Stomach smooth muscle (tissue), 2 donors: ENCODE data around the gene TXNRD1.
"Not testable (repeated sequence)": the region's sequence is repeated elsewhere in the genome, so short reads cannot be mapped to it uniquely, and the experiment has no call there.

Source experiments
- H3K27ac ChIP-seq: one replicate; pipeline ENCODE4 v1.7.0; 2013; ENCODE audit warnings: mild to moderate bottlenecking, low read length, inconsistent platforms
- H3K27me3 ChIP-seq, 2 donors: one replicate each; pipeline ENCODE4 v1.7.0; 2013; ENCODE audit warnings: low read length in 2 of 2; ENCODE audit not compliant: insufficient read depth in 2 of 2, control insufficient read depth in 1 of 2
- H3K36me3 ChIP-seq, 2 donors: one replicate each; pipeline ENCODE4 v1.7.0; 2013; ENCODE audit warnings: low read length in 2 of 2; ENCODE audit not compliant: control insufficient read depth in 2 of 2, insufficient read depth in 2 of 2
- H3K4me1 ChIP-seq: one replicate; pipeline ENCODE4 v1.7.0; 2013; ENCODE audit warnings: low read length; ENCODE audit not compliant: control insufficient read depth, insufficient read depth
- H3K4me3 ChIP-seq, 2 donors: one replicate each; pipeline ENCODE4 v1.7.0; 2013; ENCODE audit warnings: low read length in 2 of 2
- H3K9ac ChIP-seq, 2 donors: one replicate each; pipeline ENCODE4 v1.7.0; 2013; ENCODE audit warnings: low read length in 2 of 2, mild to moderate bottlenecking in 1 of 2
- H3K9me3 ChIP-seq, 2 donors: one replicate each; pipeline ENCODE4 v1.7.0; 2013; ENCODE audit warnings: low read length in 2 of 2; ENCODE audit not compliant: control insufficient read depth in 2 of 2
- donor health status: healthy.
- donor health status: Pancreatic carcinoma.

TXNRD1 gene

GRCh38 chr12:104294158-104294859 lies 78.7 kb downstream of the TXNRD1 start:
- H3K4me1 ChIP-seq = peaks cover 12% of the 10 kb centered on the region
- H3K4me3 ChIP-seq, H3K9me3 ChIP-seq, H3K27me3 ChIP-seq, H3K9ac ChIP-seq, H3K27ac ChIP-seq: not testable (repeated sequence)
- peaks cover 4 to 18% of the 10 kb centered on the region in 2 donors for H3K36me3 ChIP-seq

GRCh38 chr12:104294927-104295668 lies 79.5 kb downstream of the TXNRD1 start:
- H3K36me3 ChIP-seq = peaks cover 4 to 18% of the 10 kb centered on the region in 2 donors
- no peaks in the 10 kb centered on the region for H3K27me3 ChIP-seq
- H3K9ac ChIP-seq = no peak overlapping the region
- peaks cover 7% of the 10 kb centered on the region for H3K4me1 ChIP-seq
- H3K9me3 ChIP-seq = no peaks in the 10 kb centered on the region
- no peak overlapping the region for H3K27ac ChIP-seq
- H3K4me3 ChIP-seq = no peak overlapping the region

GRCh38 chr12:104295954-104296353 lies 80.4 kb downstream of the TXNRD1 start:
- Histone ChIP-seq H3K36me3 (peaks cover 4 to 18% of the 10 kb centered on the region in 2 donors), H3K4me1 (peaks cover 4% of the 10 kb centered on the region)

GRCh38 chr12:104296718-104297117 lies 81.1 kb downstream of the TXNRD1 start:
- Histone ChIP-seq H3K4me1 (peaks cover 4% of the 10 kb centered on the region), H3K9me3 (no peaks in the 10 kb centered on the region), H3K27me3 (no peaks in the 10 kb centered on the region), H3K27ac (no peak overlapping the region), H3K4me3 (no peak overlapping the region), H3K9ac (no peak overlapping the region), H3K36me3 (peaks cover 4 to 16% of the 10 kb centered on the region in 2 donors)

More at GRCh38 chr12:104295954-104296353, 80.4 kb downstream of the TXNRD1 start:
- Histone ChIP-seq H3K27me3 (no peaks in the 10 kb centered on the region), H3K4me3 (no peak overlapping the region), H3K27ac (no peak overlapping the region), H3K9me3 (no peaks in the 10 kb centered on the region), H3K9ac (no peak overlapping the region)

GRCh38 chr12:104297477-104298113 lies 82.0 kb downstream of the TXNRD1 start:
- Histone ChIP-seq H3K36me3 (peaks cover 0 to 13% of the 10 kb centered on the region in 2 donors), H3K27me3 (no peaks in the 10 kb centered on the region), H3K9ac (no peak overlapping the region), H3K27ac (no peak overlapping the region), H3K9me3 (no peaks in the 10 kb centered on the region), H3K4me1 (peaks cover 4% of the 10 kb centered on the region), H3K4me3 (no peak overlapping the region)

- H3K4me1 ChIP-seq = peaks cover 21% of the 10 kb centered on the region
- H3K9ac ChIP-seq = no peak overlapping the region
- H3K9me3 ChIP-seq = no peaks in the 10 kb centered on the region
- H3K36me3 ChIP-seq = peaks cover 0 to 7% of the 10 kb centered on the region in 2 donors
- H3K27ac ChIP-seq = no peak overlapping the region
- H3K4me3 ChIP-seq = no peak overlapping the region
- H3K27me3 ChIP-seq = no peaks in the 10 kb centered on the region
These were observed 84.4 kb downstream of the TXNRD1 start for GRCh38 chr12:104299842-104300481.

GRCh38 chr12:104303538-104304151 lies 88.1 kb downstream of the TXNRD1 start, which contains the start of gene EID3:
Gene EID3 (plus strand): TSS chr12:104303739. CDS start chr12:104303935, 196 bp downstream.
- H3K9me3 ChIP-seq = no peaks in the 10 kb centered on the region
- H3K27ac ChIP-seq = peak within 1 kb of the TSS; percentile 85
- H3K9ac ChIP-seq = peak within 1 kb of the TSS; percentile 67 to 84
- H3K4me3 ChIP-seq = peak within 1 kb of the TSS; percentile 73 to 82
- H3K36me3 ChIP-seq = no peaks in the 10 kb centered on the region
- no peaks in the 10 kb centered on the region for H3K27me3 ChIP-seq
- H3K4me1 ChIP-seq = peaks cover 25% of the 10 kb centered on the region

GRCh38 chr12:104304261-104305009 lies 88.9 kb downstream of the TXNRD1 start:
- H3K27ac ChIP-seq = peak overlapping the region; percentile 85
- no peaks in the 10 kb centered on the region for H3K27me3 ChIP-seq
- H3K36me3 ChIP-seq = no peaks in the 10 kb centered on the region
- H3K9ac ChIP-seq = peak overlapping the region; percentile 67 to 84
- peak overlapping the region; percentile 73 to 82 for H3K4me3 ChIP-seq
- peaks cover 22% of the 10 kb centered on the region for H3K4me1 ChIP-seq
- H3K9me3 ChIP-seq = no peaks in the 10 kb centered on the region

GRCh38 chr12:104305349-104305748 lies 89.8 kb downstream of the TXNRD1 start:
- Histone ChIP-seq H3K27me3 (no peaks in the 10 kb centered on the region), H3K4me1 (peaks cover 22% of the 10 kb centered on the region), H3K9me3 (no peaks in the 10 kb centered on the region), H3K9ac (no peak overlapping the region), H3K36me3 (peaks cover 0 to 3% of the 10 kb centered on the region in 2 donors), H3K27ac (no peak overlapping the region), H3K4me3 (no peak overlapping the region)
